ENCODE measurements around the gene TP63. TPM values are rescaled to one million over a fixed set of nuclear protein-coding genes. Genes with fewer than 3 reads are reported as not detected.

Gene TP63
- total RNA-seq, 1 experiment from 2014 or later, result not detected

DNA sequence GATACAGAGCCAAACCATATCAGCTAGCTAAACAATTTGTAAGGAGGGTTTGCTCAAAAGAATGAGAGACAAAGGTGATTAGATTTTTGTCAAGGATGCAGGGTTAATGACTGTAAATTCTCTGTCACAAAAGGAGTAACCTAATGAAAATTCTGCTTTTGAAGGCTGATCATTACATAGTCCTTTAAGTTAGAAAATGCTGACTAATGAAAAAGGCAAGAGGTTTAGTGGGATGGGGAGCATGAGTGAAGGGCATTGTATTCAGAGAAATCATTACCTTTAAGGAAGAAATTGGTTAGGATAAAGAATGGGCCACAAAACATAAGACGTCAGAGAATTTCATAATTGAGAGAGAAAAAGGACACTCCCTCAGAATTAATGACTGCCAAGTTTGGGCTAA, 97.7 kb downstream of the TP63 start:
- no peak overlapping the region for H2BK20ac ChIP-seq (ENCODE audit: low read depth, low read length, poor library complexity, severe bottlenecking)
- no peak overlapping the region for H2AFZ ChIP-seq (ENCODE audit: low read length)
- H2BK5ac ChIP-seq (ENCODE audit: insufficient read length, low read length), result no peak overlapping the region
- no peak overlapping the region for H3K14ac ChIP-seq (ENCODE audit: insufficient read depth, low read length)
- no peak overlapping the region for H3K27ac ChIP-seq (ENCODE audit: insufficient read length, low read depth, low read length)
- Mint-ChIP-seq H3K9me3 (no peaks in the 10 kb centered on the region), H3K27ac (no peak overlapping the region), H3K27me3 (ENCODE audit: low read depth) (no peaks in the 10 kb centered on the region; the same call in 1 of the 2 replicates), H3K4me1 (peaks cover 0 to 5% of the 10 kb centered on the region in 2 experiments; a peak in 2 of 4 replicates), H3K36me3 (ENCODE audit: insufficient read depth in 1 of 3, low read depth in 3 of 3) (no peaks in the 10 kb centered on the region), H3K4me3 (no peak overlapping the region)
- no peak overlapping the region for H2BK12ac ChIP-seq (ENCODE audit: insufficient read length, low read depth, low read length)
- H3K79me1 ChIP-seq (ENCODE audit: insufficient read depth, low read depth, low read length, poor library complexity, severe bottlenecking), result no peaks in the 10 kb centered on the region
- H3T11ph ChIP-seq (ENCODE audit: low read length), result no peak overlapping the region
- H3K27me3 ChIP-seq (ENCODE audit: insufficient read depth, low read length), result no peaks in the 10 kb centered on the region
- no peaks in the 10 kb centered on the region for H3K9me3 ChIP-seq (ENCODE audit: control insufficient read depth, low read depth, low read length)
- WGBS (ENCODE audit: extremely low coverage, insufficient read length, low lambda C conversion rate), result no CpG with 5 or more reads among the region's 1 CpG
- H3K56ac ChIP-seq (ENCODE audit: insufficient read length, low read depth, low read length), result no peak overlapping the region
- no peak overlapping the region for H3K23ac ChIP-seq (ENCODE audit: insufficient read length, low read depth, low read length)
- no peak overlapping the region for H4K8ac ChIP-seq (replicated peaks; ENCODE audit: insufficient read length, low read depth, low read length)
- no peak overlapping the region for H2AK5ac ChIP-seq (ENCODE audit: insufficient read length, low read length)
- no peaks in the 10 kb centered on the region for H3K23me2 ChIP-seq (ENCODE audit: insufficient read length, low read depth, low read length, poor library complexity, severe bottlenecking)
- no peak overlapping the region for H2BK15ac ChIP-seq (ENCODE audit: low read depth, low read length)
- no peak overlapping the region for H4K91ac ChIP-seq (ENCODE audit: insufficient read length, low read depth, low read length)
- no peaks in the 10 kb centered on the region for H3K4me1 ChIP-seq (ENCODE audit: insufficient read depth, low read length)
- no peak overlapping the region for H3K18ac ChIP-seq (ENCODE audit: insufficient read length, low read depth, low read length)
- H4K20me1 ChIP-seq (ENCODE audit: control insufficient read depth, insufficient read depth, insufficient read length), result no peaks in the 10 kb centered on the region
- H3K4ac ChIP-seq (ENCODE audit: low read depth, low read length), result no peak overlapping the region
- TF ChIP-seq, protein P1, sequence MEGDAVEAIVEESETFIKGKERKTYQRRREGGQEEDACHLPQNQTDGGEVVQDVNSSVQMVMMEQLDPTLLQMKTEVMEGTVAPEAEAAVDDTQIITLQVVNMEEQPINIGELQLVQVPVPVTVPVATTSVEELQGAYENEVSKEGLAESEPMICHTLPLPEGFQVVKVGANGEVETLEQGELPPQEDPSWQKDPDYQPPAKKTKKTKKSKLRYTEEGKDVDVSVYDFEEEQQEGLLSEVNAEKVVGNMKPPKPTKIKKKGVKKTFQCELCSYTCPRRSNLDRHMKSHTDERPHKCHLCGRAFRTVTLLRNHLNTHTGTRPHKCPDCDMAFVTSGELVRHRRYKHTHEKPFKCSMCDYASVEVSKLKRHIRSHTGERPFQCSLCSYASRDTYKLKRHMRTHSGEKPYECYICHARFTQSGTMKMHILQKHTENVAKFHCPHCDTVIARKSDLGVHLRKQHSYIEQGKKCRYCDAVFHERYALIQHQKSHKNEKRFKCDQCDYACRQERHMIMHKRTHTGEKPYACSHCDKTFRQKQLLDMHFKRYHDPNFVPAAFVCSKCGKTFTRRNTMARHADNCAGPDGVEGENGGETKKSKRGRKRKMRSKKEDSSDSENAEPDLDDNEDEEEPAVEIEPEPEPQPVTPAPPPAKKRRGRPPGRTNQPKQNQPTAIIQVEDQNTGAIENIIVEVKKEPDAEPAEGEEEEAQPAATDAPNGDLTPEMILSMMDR (conservative IDR thresholded peaks at IDR 0.05), result no peak
- H3K4me2 ChIP-seq (ENCODE audit: insufficient read depth, insufficient read length, low read length), result no peak overlapping the region
- no peak overlapping the region for H4K5ac ChIP-seq (ENCODE audit: insufficient read length, low read depth, low read length)
- H2BK120ac ChIP-seq (ENCODE audit: low read depth, low read length, poor library complexity, severe bottlenecking), result no peak overlapping the region
- H3K79me2 ChIP-seq (ENCODE audit: insufficient read depth, low read length), result no peaks in the 10 kb centered on the region
- H3K9ac ChIP-seq (ENCODE audit: extremely low read depth, insufficient read length, low read length), result no peak overlapping the region
- no peak for DNase-seq

Data from H9 (cell line).